IMR-90 (cell line): ENCODE results near the gene MBD3L2B.

Experiments
- POLR2A ChIP-seq: IDR thresholded peaks from 2 replicates; pipeline ENCODE4 v1.6.1; 2012; ENCODE audit warnings: mild to moderate bottlenecking, low read depth, low read length
- RCOR1 ChIP-seq: IDR thresholded peaks from 2 replicates; pipeline ENCODE4 v1.6.1; 2012; ENCODE audit warnings: mild to moderate bottlenecking, low read length, improper control_type of control experiment; ENCODE audit not compliant: insufficient replicate concordance
- SMC3 ChIP-seq: fragments of 150-350 bp; IDR thresholded peaks from 2 replicates; pipeline ENCODE4 v1.6.1; 2016; ENCODE audit warnings: low read depth, mild to moderate bottlenecking, antibody characterized with exemption, low read length, moderate library complexity
- TF ChIP-seq, protein P1 (sequence below): conservative IDR thresholded peaks from 2 replicates; pipeline ENCODE4 v1.5.1; 2012; ENCODE audit warnings: mild to moderate bottlenecking, low read depth, low read length, improper control_type of control experiment
- TF ChIP-seq, protein P2 (sequence below): fragments of 150-350 bp; IDR thresholded peaks from 2 replicates; pipeline ENCODE4 v1.6.1; 2016; ENCODE audit warnings: low read depth, mild to moderate bottlenecking, low read length, moderate library complexity, borderline replicate concordance
- TF ChIP-seq, protein P3 (sequence below): fragments of 150-350 bp; IDR thresholded peaks from 2 replicates; pipeline ENCODE4 v1.6.1; 2017; ENCODE audit warnings: mild to moderate bottlenecking, antibody characterized with exemption, low read length, low read depth

DNA sequence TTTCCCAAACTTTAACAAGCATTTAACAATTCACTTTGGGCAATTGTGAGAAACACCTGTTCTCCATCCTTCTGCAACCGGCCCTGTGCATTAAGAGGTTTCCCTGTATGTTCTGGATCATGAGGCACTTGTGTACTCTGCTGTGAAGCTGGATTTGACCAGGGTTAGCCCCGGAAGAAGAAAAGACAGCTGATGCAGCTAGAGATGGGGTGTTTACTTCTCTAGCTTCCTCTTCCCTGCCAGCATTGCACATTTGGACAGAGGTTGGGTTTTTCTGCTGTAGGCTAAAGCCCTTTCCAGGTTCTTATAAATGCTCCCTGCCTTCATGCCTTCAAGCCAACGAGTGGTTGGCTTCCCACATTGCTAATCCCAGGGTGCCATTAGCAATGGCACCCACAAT lies 20.9 kb downstream of the MBD3L2B start:
- TF ChIP-seq POLR2A = no peak
- TF ChIP-seq, protein P1, sequence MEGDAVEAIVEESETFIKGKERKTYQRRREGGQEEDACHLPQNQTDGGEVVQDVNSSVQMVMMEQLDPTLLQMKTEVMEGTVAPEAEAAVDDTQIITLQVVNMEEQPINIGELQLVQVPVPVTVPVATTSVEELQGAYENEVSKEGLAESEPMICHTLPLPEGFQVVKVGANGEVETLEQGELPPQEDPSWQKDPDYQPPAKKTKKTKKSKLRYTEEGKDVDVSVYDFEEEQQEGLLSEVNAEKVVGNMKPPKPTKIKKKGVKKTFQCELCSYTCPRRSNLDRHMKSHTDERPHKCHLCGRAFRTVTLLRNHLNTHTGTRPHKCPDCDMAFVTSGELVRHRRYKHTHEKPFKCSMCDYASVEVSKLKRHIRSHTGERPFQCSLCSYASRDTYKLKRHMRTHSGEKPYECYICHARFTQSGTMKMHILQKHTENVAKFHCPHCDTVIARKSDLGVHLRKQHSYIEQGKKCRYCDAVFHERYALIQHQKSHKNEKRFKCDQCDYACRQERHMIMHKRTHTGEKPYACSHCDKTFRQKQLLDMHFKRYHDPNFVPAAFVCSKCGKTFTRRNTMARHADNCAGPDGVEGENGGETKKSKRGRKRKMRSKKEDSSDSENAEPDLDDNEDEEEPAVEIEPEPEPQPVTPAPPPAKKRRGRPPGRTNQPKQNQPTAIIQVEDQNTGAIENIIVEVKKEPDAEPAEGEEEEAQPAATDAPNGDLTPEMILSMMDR = no peak
- TF ChIP-seq, protein P2, sequence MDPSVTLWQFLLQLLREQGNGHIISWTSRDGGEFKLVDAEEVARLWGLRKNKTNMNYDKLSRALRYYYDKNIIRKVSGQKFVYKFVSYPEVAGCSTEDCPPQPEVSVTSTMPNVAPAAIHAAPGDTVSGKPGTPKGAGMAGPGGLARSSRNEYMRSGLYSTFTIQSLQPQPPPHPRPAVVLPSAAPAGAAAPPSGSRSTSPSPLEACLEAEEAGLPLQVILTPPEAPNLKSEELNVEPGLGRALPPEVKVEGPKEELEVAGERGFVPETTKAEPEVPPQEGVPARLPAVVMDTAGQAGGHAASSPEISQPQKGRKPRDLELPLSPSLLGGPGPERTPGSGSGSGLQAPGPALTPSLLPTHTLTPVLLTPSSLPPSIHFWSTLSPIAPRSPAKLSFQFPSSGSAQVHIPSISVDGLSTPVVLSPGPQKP = no peak
- no peak for TF ChIP-seq SMC3
- no peak for TF ChIP-seq RCOR1
- TF ChIP-seq, protein P3, sequence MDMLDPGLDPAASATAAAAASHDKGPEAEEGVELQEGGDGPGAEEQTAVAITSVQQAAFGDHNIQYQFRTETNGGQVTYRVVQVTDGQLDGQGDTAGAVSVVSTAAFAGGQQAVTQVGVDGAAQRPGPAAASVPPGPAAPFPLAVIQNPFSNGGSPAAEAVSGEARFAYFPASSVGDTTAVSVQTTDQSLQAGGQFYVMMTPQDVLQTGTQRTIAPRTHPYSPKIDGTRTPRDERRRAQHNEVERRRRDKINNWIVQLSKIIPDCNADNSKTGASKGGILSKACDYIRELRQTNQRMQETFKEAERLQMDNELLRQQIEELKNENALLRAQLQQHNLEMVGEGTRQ = no peak
